KMS-11 (cell line): Measurements from ENCODE around the gene SSBP2.

Source experiments
- H2AFZ ChIP-seq: fragments of 200-600 bp; sonication (generic); 2 replicates; pipeline ENCODE4 v1.6.1; 2016; ENCODE audit warnings: antibody characterized with exemption, mixed run types, low read depth
- H3K27ac ChIP-seq: fragments of 200-600 bp; sonication (generic); 2 replicates; pipeline ENCODE4 v1.6.1; 2016; ENCODE audit warnings: mild to moderate bottlenecking, mixed run types
- H3K27me3 ChIP-seq: fragments of 200-600 bp; sonication (generic); 2 replicates; pipeline ENCODE4 v1.6.1; 2017; ENCODE audit warnings: mild to moderate bottlenecking, low read depth, mixed run types, moderate library complexity; ENCODE audit not compliant: insufficient read depth
- H3K36me3 ChIP-seq: fragments of 200-600 bp; sonication (generic); 2 replicates; pipeline ENCODE4 v1.6.1; 2017; ENCODE audit warnings: mild to moderate bottlenecking, mixed run types; ENCODE audit not compliant: insufficient read depth
- H3K4me1 ChIP-seq: fragments of 200-600 bp; sonication (generic); 2 replicates; pipeline ENCODE4 v1.6.1; 2016; ENCODE audit warnings: mild to moderate bottlenecking, low read depth, mixed run types; ENCODE audit not compliant: poor library complexity, severe bottlenecking
- H3K4me2 ChIP-seq: fragments of 200-600 bp; sonication (generic); 2 replicates; pipeline ENCODE4 v1.7.0; 2016; ENCODE audit warnings: mild to moderate bottlenecking, mixed run types
- H3K4me3 ChIP-seq: fragments of 200-600 bp; sonication (generic); IDR thresholded peaks from 2 replicates; pipeline ENCODE4 v1.6.1; 2017; ENCODE audit warnings: low read depth, low read length, mixed read lengths; ENCODE audit not compliant: insufficient read depth
- H3K79me2 ChIP-seq: fragments of 200-600 bp; sonication (generic); 2 replicates; pipeline ENCODE4 v1.6.1; 2016; ENCODE audit warnings: low read depth, mixed run types; ENCODE audit not compliant: insufficient read depth
- H3K9ac ChIP-seq: fragments of 200-600 bp; sonication (generic); 2 replicates; pipeline ENCODE4 v1.6.1; 2016; ENCODE audit warnings: mild to moderate bottlenecking, mixed run types
- H4K20me1 ChIP-seq: fragments of 200-600 bp; sonication (generic); 2 replicates; pipeline ENCODE4 v1.6.1; 2016; ENCODE audit warnings: mild to moderate bottlenecking, mixed run types; ENCODE audit not compliant: insufficient read depth
- CTCF ChIP-seq: fragments of 200-600 bp; sonication (generic); conservative IDR thresholded peaks from 2 replicates; pipeline ENCODE4 v1.6.1; 2017; ENCODE audit warnings: low read depth, mild to moderate bottlenecking, antibody characterized with exemption, low read length, moderate library complexity, mixed read lengths

The SSBP2 gene

GRCh38 chr5:81547001-81547400 lies 203.9 kb downstream of the SSBP2 start:
- TF ChIP-seq CTCF: no peak
- Histone ChIP-seq H3K9ac (no peak overlapping the region), H3K79me2 (peaks cover 5% of the 10 kb centered on the region; the same call in 1 of the 2 replicates), H3K4me3 (no peak overlapping the region), H3K4me2 (no peak overlapping the region), H3K4me1 (no peaks in the 10 kb centered on the region), H3K36me3 (no peaks in the 10 kb centered on the region), H3K27ac (no peak overlapping the region), H4K20me1 (no peaks in the 10 kb centered on the region), H3K27me3 (no peaks in the 10 kb centered on the region), H2AFZ (no peak overlapping the region)

DNA sequence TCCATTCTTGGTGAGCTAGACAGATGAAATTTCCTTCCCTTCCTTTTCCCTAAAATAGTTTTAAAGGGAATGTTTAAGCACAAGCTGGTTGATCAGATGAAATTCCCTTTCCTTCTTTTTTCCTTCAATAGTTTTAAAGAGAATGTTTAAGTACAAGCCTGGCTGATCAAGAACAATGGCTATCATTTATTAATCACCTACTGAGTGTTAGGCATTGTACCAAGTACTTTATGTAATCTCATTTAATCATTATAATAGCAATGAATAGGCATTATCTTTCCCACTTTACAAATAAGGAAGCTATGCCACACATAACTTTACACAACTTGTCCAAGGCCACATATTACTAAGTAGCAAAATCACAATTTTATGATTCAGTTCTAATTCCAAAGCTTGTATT lies 205.0 kb downstream of the SSBP2 start:
- H3K4me2 ChIP-seq: no peak overlapping the region
- H3K79me2 ChIP-seq: peaks cover 14% of the 10 kb centered on the region; the same call in 1 of the 2 replicates
- no peak overlapping the region for H3K4me3 ChIP-seq
- H2AFZ ChIP-seq: no peak overlapping the region
- H3K9ac ChIP-seq: no peak overlapping the region
- TF ChIP-seq CTCF: no peak
- no peaks in the 10 kb centered on the region for H3K27me3 ChIP-seq
- no peaks in the 10 kb centered on the region for H4K20me1 ChIP-seq
- no peak overlapping the region for H3K27ac ChIP-seq
- no peaks in the 10 kb centered on the region for H3K36me3 ChIP-seq
- H3K4me1 ChIP-seq: no peaks in the 10 kb centered on the region

DNA sequence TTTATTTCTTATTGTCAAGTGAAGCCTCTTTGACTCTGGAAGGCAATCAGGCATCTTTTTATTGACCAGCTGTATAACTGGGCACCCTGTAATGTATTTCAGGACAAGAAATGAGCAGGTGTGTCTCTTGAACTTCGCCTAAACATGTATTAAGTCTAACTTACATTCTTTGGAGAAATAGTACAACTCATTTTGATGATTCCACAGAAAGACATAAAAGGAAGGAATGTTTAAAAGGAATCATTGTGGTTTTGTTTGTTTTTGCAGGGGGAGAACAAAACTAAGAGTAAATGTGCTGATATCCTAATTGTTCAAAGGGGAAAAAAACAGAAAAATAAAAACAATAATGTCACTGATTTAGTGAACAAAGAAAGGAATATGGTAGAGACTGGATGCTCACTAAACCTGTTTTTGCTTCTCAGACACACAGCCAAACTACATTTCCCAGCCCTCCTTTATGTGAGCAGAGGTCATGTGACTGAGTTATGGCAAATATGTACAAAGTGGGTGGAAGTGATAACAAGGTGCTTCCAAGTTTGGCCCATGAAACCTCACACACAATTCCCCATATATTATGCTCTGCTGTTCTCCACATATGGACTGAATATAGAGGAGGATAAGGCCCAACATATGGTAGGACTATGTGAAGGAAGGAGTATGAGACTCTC lies 206.4 kb downstream of the SSBP2 start:
- peaks cover 6% of the 10 kb centered on the region for H3K4me1 ChIP-seq
- H4K20me1 ChIP-seq: no peaks in the 10 kb centered on the region
- H3K27me3 ChIP-seq: no peaks in the 10 kb centered on the region
- H3K4me3 ChIP-seq: no peak overlapping the region
- H3K27ac ChIP-seq: no peak overlapping the region
- TF ChIP-seq CTCF: no peak
- no peak overlapping the region for H2AFZ ChIP-seq
- H3K79me2 ChIP-seq: peaks cover 14% of the 10 kb centered on the region; the same call in 1 of the 2 replicates
- no peak overlapping the region for H3K9ac ChIP-seq
- H3K4me2 ChIP-seq: no peak overlapping the region
- no peaks in the 10 kb centered on the region for H3K36me3 ChIP-seq

- Histone ChIP-seq H3K79me2 (peaks cover 14% of the 10 kb centered on the region; the same call in 1 of the 2 replicates), H2AFZ (no peak overlapping the region), H3K4me1 (peaks cover 22% of the 10 kb centered on the region), H4K20me1 (no peaks in the 10 kb centered on the region), H3K36me3 (no peaks in the 10 kb centered on the region), H3K4me2 (no peak overlapping the region), H3K4me3 (no peak overlapping the region), H3K27ac (no peak overlapping the region), H3K9ac (no peak overlapping the region), H3K27me3 (no peaks in the 10 kb centered on the region)
- TF ChIP-seq CTCF: no peak
Observed at GRCh38 chr5:81542242-81542641, 208.7 kb downstream of the SSBP2 start.
